NCI-H526 (cell line): Measurements from ENCODE around the gene FHIT.

Source experiments
- DNase-seq, 2 experiments: peaks; one replicate each; lab custom pipeline; 2025; lab: John Stamatoyannopoulos, UW

The FHIT gene

DNA sequence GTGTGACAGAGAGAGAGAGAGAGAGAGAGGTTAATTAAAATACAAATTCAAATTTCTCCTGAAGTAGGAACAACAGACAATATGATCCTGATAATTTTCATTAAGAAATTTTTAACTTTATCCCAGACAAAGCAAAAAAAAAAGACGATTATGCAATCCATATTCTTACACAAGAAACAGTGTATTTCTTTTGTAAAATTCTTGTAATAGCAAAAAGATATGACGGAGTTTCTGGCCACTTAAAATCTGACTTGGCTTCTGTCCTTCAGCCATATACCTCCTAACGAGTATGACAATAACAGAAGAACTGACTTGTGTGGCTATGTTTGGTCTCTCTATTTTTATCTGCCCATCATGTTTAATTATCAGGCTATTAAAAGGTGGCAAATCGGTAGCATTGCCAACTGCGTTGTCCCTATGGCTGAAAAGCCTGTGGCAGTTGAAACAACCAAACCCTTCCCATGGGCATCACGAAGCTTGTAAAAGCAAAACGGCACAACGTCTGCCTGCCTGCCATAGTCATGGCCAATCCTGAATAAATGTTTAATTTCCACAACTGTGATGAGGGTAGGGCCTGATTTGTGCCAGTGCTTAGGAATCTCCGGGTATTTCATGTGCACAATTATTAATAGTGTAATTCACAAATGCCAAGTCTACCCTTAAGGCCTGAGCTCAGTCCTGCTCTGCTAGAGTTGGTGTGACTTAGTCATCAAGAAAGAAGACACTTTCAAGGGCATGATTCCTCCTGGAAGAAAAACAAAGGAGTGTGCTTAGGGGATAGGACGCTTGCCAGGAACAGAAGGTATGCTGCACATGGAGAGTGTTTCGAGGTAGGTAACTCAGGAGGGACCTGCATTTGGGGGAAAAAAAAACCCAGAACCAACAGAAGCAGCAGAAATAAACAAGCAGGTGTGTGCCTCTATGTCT is 1090.2 kb downstream of the FHIT start:
- DNase-seq = no peak

- no peak for DNase-seq
Measured at GRCh38 chr3:60160111-60160821, 1091.0 kb downstream of the FHIT start.

GRCh38 chr3:60158035-60158434 is 1093.2 kb downstream of the FHIT start:
- no peak for DNase-seq

DNA sequence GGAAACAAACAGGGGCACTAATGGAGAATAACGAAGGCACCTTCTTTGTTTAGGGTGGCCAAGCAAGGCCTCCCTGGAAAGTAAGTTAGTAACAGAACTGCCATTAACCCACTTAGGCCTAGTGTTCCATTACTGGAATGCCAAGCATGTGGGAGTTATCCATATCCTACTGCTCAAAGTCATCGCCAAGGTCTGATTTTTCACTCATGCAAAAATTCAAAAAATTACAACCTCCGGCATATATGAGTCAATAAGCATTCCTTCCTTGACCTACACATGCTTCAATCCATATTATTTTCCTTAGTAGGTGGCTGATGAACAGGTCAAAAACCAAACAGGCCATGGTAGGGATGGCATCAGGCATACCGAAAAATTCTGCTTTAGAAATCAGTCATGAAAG is 1097.2 kb downstream of the FHIT start:
- DNase-seq = no peak

GRCh38 chr3:60153221-60153999 is 1097.8 kb downstream of the FHIT start:
- DNase-seq = no peak

GRCh38 chr3:60149501-60149900 is 1101.8 kb downstream of the FHIT start:
- DNase-seq = no peak

DNA sequence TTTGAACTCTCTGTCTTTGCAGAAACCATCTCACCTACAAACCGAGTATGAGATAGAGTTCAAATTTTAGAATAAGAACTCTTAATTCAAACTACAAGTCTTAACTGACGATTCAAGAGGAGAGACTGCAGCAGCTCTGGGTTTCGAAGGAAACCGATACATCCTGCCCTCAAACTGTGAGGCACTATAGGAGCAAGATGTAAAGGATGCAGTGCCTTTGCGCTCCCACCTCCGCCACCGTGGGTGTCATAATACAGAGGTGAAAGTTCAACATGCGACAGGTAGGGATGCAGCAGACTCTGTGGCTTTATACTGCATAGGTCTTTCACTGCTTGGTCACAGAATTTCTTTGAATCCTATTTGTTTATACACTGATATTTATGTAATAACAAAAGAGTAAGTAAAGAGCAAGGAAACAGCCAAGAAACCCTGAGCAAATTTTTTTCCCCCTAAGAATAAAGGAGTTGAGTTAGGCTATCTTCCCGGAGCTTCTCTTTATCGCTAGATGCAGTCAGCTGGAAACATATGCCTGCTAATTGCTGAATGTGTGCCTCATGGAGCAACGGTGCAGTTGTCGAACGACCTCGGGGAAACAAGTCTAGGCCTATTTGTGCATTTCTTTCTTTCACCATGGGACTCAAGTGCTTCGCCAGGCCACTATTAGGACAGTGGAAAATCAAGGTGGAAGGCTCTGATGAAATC is 1103.9 kb downstream of the FHIT start:
- no peak for DNase-seq

GRCh38 chr3:60146121-60146520 is 1105.1 kb downstream of the FHIT start:
- no peak for DNase-seq

- DNase-seq = no peak
Measured at GRCh38 chr3:60144071-60144470, 1107.2 kb downstream of the FHIT start.

- DNase-seq = no peak
Measured at GRCh38 chr3:60142009-60142408, 1109.2 kb downstream of the FHIT start.

DNA sequence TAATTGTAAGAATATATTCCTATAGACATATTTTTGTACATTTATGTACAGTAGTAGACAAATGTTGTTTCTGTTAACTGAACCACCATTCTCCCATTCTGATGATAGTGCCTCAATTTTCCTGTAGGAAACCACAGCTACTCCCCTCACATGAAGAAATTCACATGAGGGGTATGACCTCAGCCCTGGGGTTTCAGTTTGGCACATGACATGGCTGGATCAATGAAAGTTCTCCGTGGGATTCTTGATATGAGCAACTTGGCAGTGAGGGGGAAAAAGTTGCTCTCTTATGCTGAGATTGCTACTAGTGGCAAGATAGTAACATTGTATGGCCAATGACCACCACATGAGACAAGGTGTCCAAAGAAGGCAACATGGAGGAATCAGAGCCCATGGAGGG is 1111.1 kb downstream of the FHIT start:
- DNase-seq = no peak

GRCh38 chr3:60136601-60137000 is 1114.7 kb downstream of the FHIT start:
- DNase-seq = peak; percentile 2 to 10

GRCh38 chr3:60135474-60135873 is 1115.8 kb downstream of the FHIT start:
- DNase-seq = no peak

DNA sequence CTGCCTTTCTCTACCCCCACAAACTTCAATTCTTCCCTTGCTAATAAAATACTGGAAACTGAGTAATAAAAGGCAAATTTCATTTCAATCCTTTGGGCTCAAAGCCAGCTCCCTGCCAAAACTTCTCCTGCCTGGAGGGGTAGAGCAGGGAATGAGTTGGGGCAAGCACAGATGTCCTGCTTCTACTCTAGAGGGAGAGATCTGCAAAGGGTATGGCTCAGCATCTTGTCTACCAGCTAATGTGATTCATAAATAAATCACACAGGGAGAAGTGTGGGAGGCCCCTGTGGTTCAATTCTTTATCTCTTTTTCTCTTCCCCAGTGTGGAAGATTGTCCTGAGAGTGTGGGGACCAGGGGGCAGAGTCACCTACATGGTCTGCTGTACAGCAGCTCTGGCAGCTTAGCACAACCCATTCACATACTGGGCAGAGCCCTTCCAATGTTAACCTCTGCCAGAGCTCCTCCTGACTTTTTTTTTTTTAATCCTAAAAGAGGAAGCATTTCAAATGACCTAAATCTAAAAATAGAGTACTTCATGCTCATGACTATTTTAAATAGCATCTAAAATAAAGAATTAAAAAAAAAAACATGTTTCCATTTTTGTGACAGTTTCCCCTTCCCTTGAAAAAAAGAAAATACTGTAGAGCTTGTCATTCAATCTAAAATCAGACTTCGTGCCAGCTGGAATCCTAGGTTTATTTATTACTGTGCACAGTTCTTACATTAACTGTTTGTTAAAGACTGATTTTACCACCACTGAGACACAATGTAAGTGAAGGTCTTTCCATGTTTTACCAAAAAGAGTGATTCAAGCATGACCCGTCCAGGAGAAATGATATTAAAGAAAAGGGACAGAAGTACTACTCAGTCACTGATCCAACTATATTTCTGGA is 1117.7 kb downstream of the FHIT start:
- DNase-seq = no peak

DNA sequence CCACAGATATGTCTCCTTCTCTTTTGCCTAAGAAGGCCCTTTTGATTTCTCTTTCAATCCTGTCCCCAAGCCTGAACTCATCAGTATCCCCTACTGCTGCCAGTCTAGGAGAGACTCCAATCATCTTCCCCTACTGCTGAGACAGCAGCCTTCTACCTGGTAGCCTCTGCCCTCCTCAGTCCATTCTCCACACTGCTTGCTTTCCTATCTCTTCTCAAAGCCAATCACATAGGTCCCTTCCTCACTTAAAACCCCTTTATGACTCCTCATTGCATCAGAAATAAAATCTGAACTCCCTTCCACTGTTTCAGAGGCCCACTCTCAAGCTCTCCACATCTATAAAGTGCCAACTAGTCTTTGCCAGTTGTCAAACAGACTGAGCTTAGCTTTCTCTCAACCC is 1119.6 kb downstream of the FHIT start:
- DNase-seq = no peak

GRCh38 chr3:60126511-60127304 is 1124.5 kb downstream of the FHIT start:
- DNase-seq = no peak

DNA sequence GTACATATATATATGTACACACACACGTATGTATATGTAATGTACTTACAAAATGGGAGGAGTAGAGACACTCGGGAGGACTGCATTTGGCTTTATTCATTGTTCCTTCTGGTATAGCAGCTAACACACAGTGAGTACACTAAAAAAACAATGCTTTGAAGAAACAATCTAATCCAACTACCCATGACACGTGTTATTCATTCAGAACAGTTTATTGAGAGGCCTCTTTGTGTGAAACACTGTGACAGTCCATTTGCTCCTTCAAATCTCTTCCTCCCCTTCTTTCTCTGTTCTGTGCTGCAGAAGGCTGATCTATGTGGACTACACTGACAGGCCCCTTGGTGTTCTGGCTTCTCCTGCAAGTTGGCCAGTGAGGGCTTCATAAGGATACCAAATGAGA is 1125.6 kb downstream of the FHIT start:
- DNase-seq = no peak

DNA sequence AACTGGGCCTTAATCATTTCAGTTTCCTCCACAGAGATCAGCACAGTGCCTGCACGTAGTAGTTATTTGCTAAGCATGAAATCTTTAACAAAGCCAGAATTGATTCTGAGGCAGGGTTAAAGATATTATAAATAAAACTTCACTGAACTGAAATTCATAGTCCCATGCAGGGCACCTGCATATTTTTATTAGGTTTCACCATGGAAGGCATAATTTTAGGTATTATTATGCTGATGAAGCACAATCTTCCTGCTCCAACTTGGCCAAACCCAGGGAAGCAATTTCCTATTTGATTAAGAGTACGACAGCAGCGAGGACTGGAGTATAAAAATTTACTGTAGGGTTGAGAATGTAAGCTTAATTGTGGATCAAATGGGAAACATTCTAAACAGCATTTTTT is 1131.0 kb downstream of the FHIT start:
- DNase-seq = no peak

GRCh38 chr3:60114191-60114590 is 1137.1 kb downstream of the FHIT start:
- DNase-seq = no peak

- no peak for DNase-seq
Measured at GRCh38 chr3:60107275-60107674, 1144.0 kb downstream of the FHIT start.
